Measurements from ENCODE around the gene PROSER3.

The PROSER3 gene

GRCh38 chr19:35779033-35779432, 21.1 kb downstream of the PROSER3 start:
- DNase-seq = no peak

- no peak for DNase-seq
These were observed 22.1 kb downstream of the PROSER3 start for GRCh38 chr19:35780058-35780457.

- DNase-seq = no peak
These were observed 22.7 kb downstream of the PROSER3 start for GRCh38 chr19:35780717-35781116.

GRCh38 chr19:35781650-35782049, 23.7 kb downstream of the PROSER3 start:
- no peak for DNase-seq

GRCh38 chr19:35782589-35782988, 24.6 kb downstream of the PROSER3 start:
- DNase-seq = no peak

GRCh38 chr19:35783469-35784434, 25.8 kb downstream of the PROSER3 start:
- DNase-seq = no peak

- DNase-seq = no peak
These were observed 26.7 kb downstream of the PROSER3 start for GRCh38 chr19:35784503-35785338.

- no peak for DNase-seq
These were observed 27.3 kb downstream of the PROSER3 start for GRCh38 chr19:35785339-35785627.

- DNase-seq = peak; percentile 72
These were observed 28.6 kb downstream of the PROSER3 start for GRCh38 chr19:35786299-35787160.

GRCh38 chr19:35787227-35787799, 29.3 kb downstream of the PROSER3 start:
- no peak for DNase-seq

GRCh38 chr19:35788205-35788960, 30.4 kb downstream of the PROSER3 start:
- DNase-seq = no peak

- DNase-seq = no peak
These were observed 31.4 kb downstream of the PROSER3 start for GRCh38 chr19:35789195-35789977.

GRCh38 chr19:35789978-35790944, 32.3 kb downstream of the PROSER3 start:
- no peak for DNase-seq

GRCh38 chr19:35790981-35791813, 33.2 kb downstream of the PROSER3 start:
- no peak for DNase-seq

GRCh38 chr19:35791814-35792279, 33.9 kb downstream of the PROSER3 start:
- DNase-seq = no peak

GRCh38 chr19:35792312-35792711, 34.3 kb downstream of the PROSER3 start:
- no peak for DNase-seq

GRCh38 chr19:35792888-35793287, 34.9 kb downstream of the PROSER3 start:
- DNase-seq = no peak

- no peak for DNase-seq
These were observed 35.6 kb downstream of the PROSER3 start for GRCh38 chr19:35793381-35794165.
